GM06990 (cell line): ENCODE measurements around the gene RBM6.
A peak's percentile ranks its signal among the peaks of the same experiment; 100 is the strongest.
"Not testable (repeated sequence)": the region's sequence is repeated elsewhere in the genome, so short reads cannot be mapped to it uniquely, and the experiment has no call there.

Source experiments
- DNase-seq: peaks from one replicate; pipeline ENCODE4 v3.0.0-alpha.2; 2011; ENCODE audit not compliant: insufficient read length; ENCODE audit errors: extremely low read depth
- H3K27me3 ChIP-seq: replicated peaks from 2 replicates; pipeline ENCODE4 v1.6.0; 2011; ENCODE audit warnings: low read length; ENCODE audit not compliant: control insufficient read depth, insufficient read depth
- H3K36me3 ChIP-seq: 2 replicates; pipeline ENCODE4 v1.5.1; 2011; ENCODE audit warnings: low read length; ENCODE audit not compliant: control insufficient read depth, insufficient read depth
- H3K4me3 ChIP-seq: replicated peaks from 2 replicates; pipeline ENCODE4 v1.5.1; 2011; ENCODE audit warnings: low read depth, mild to moderate bottlenecking, control low read depth, low read length
- CTCF ChIP-seq: IDR thresholded peaks from 2 replicates; pipeline ENCODE4 v1.5.1; 2011; ENCODE audit warnings: low read length, control low read depth, mild to moderate bottlenecking, inconsistent platforms; ENCODE audit not compliant: insufficient read depth, poor library complexity, severe bottlenecking

RBM6 gene

GRCh38 chr3:49930922-49931321 is 9.0 kb upstream of the RBM6 start:
- Histone ChIP-seq H3K4me3 (no peak overlapping the region), H3K36me3 (no peaks in the 10 kb centered on the region), H3K27me3 (no peaks in the 10 kb centered on the region)
- DNase-seq: no peak
- peak; percentile 6 for TF ChIP-seq CTCF

GRCh38 chr3:49932281-49932680 is 7.7 kb upstream of the RBM6 start:
- DNase-seq, H3K36me3 ChIP-seq, H3K27me3 ChIP-seq, H3K4me3 ChIP-seq: not testable (repeated sequence)

- H3K4me3 ChIP-seq: no peak overlapping the region
- H3K27me3 ChIP-seq: no peaks in the 10 kb centered on the region
- no peak for DNase-seq
- TF ChIP-seq CTCF: no peak
- no peaks in the 10 kb centered on the region for H3K36me3 ChIP-seq
These were observed 2.9 kb upstream of the RBM6 start for GRCh38 chr3:49937090-49937489.

- H3K27me3 ChIP-seq: no peaks in the 10 kb centered on the region
- DNase-seq: no peak
- H3K4me3 ChIP-seq: peak overlapping the region; percentile 80
- H3K36me3 ChIP-seq: no peaks in the 10 kb centered on the region
- no peak for TF ChIP-seq CTCF
These were observed 808 bp downstream of the RBM6 start for GRCh38 chr3:49940667-49941249.

GRCh38 chr3:49942651-49943050 is 2.7 kb downstream of the RBM6 start:
- no peak overlapping the region for H3K4me3 ChIP-seq
- no peaks in the 10 kb centered on the region for H3K27me3 ChIP-seq
- no peak for TF ChIP-seq CTCF
- peaks cover 2% of the 10 kb centered on the region for H3K36me3 ChIP-seq
- DNase-seq: peak; percentile 46

- Histone ChIP-seq H3K36me3 (no peaks in the 10 kb centered on the region), H3K27me3 (no peaks in the 10 kb centered on the region), H3K4me3 (no peak overlapping the region)
- no peak for DNase-seq
- no peak for TF ChIP-seq CTCF
These were observed 13.0 kb downstream of the RBM6 start for GRCh38 chr3:49952924-49953323.
